NCI-H1105 (cell line): Measurements from ENCODE around the gene NEURL3.

Experiments
- DNase-seq: peaks from one replicate; lab custom pipeline; 2025; lab: John Stamatoyannopoulos, UW

The NEURL3 gene

GRCh38 chr2:96527286-96528005, 22.3 kb upstream of the NEURL3 start:
- DNase-seq = no peak

GRCh38 chr2:96526615-96527285, 21.6 kb upstream of the NEURL3 start:
- no peak for DNase-seq

GRCh38 chr2:96526101-96526591, 21.0 kb upstream of the NEURL3 start:
- no peak for DNase-seq

GRCh38 chr2:96525211-96525507, 20.0 kb upstream of the NEURL3 start:
- DNase-seq = no peak

- DNase-seq = no peak
Measured at GRCh38 chr2:96524482-96525210, 19.5 kb upstream of the NEURL3 start.

- DNase-seq = no peak
Measured at GRCh38 chr2:96523659-96524481, 18.7 kb upstream of the NEURL3 start.

- no peak for DNase-seq
Measured at GRCh38 chr2:96522304-96523203, 17.4 kb upstream of the NEURL3 start.

GRCh38 chr2:96521219-96521618, 16.1 kb upstream of the NEURL3 start:
- DNase-seq = no peak

- no peak for DNase-seq
Measured at GRCh38 chr2:96520697-96521096, 15.5 kb upstream of the NEURL3 start.

GRCh38 chr2:96520231-96520630, 15.1 kb upstream of the NEURL3 start:
- no peak for DNase-seq

GRCh38 chr2:96517079-96517478, 11.9 kb upstream of the NEURL3 start:
- no peak for DNase-seq

GRCh38 chr2:96514521-96514920, 9.4 kb upstream of the NEURL3 start:
- DNase-seq = no peak

- DNase-seq = no peak
Measured at GRCh38 chr2:96512341-96512740, 7.2 kb upstream of the NEURL3 start.

- DNase-seq = no peak
Measured at GRCh38 chr2:96511851-96512250, 6.7 kb upstream of the NEURL3 start.

- DNase-seq = no peak
Measured at GRCh38 chr2:96510931-96511595, 5.9 kb upstream of the NEURL3 start.

- DNase-seq = no peak
Measured at GRCh38 chr2:96509847-96510230, 4.7 kb upstream of the NEURL3 start.

- DNase-seq = peak; percentile 78
Measured at GRCh38 chr2:96509114-96509846, 4.1 kb upstream of the NEURL3 start.

GRCh38 chr2:96508521-96509113, 3.5 kb upstream of the NEURL3 start:
- DNase-seq = no peak

GRCh38 chr2:96507957-96508520, 2.9 kb upstream of the NEURL3 start:
- peak; percentile 42 for DNase-seq
